NCI-H345 treated with DMSO at 0.1 percent for 48 hours (cell line): ENCODE measurements around the gene MDP1.
"Not testable (repeated sequence)": the region's sequence is repeated elsewhere in the genome, so short reads cannot be mapped to it uniquely, and the experiment has no call there.

Experiments
- DNase-seq: peaks from one replicate; lab custom pipeline; 2025; ENCODE audit not compliant: unreplicated experiment; lab: John Stamatoyannopoulos, UW

Gene MDP1

GRCh38 chr14:24232121-24232644 lies 16.3 kb upstream of the MDP1 start, which contains the start of gene NEDD8:
Gene NEDD8, minus strand, starts transcription at chr14:24232367. Its CDS starts 100 bp downstream, at chr14:24232267.
- DNase-seq = peak; percentile 93

GRCh38 chr14:24231263-24232120 lies 15.6 kb upstream of the MDP1 start:
- no peak for DNase-seq

- no peak for DNase-seq
Measured at GRCh38 chr14:24228902-24229301, 13.0 kb upstream of the MDP1 start.

GRCh38 chr14:24226473-24226872 lies 10.6 kb upstream of the MDP1 start:
- no peak for DNase-seq

GRCh38 chr14:24224618-24225071 lies 8.8 kb upstream of the MDP1 start:
- no peak for DNase-seq

- DNase-seq = not testable (repeated sequence)
Measured at GRCh38 chr14:24222987-24223386, 7.1 kb upstream of the MDP1 start.

GRCh38 chr14:24219521-24219920 lies 3.7 kb upstream of the MDP1 start:
- no peak for DNase-seq

- DNase-seq = no peak
Measured at GRCh38 chr14:24219080-24219479, 3.2 kb upstream of the MDP1 start.

- DNase-seq = not testable (repeated sequence)
Measured at GRCh38 chr14:24216876-24217275, 1.0 kb upstream of the MDP1 start.

GRCh38 chr14:24216345-24216699 lies 456 bp upstream of the MDP1 start:
- no peak for DNase-seq

- no peak for DNase-seq
Measured at GRCh38 chr14:24213866-24214662, 1.8 kb downstream of the MDP1 start.

GRCh38 chr14:24212924-24213865 lies 2.7 kb downstream of the MDP1 start, which contains the start of gene CHMP4A:
Gene CHMP4A, minus strand, starts transcription at chr14:24213488. Its CDS starts 49 bp downstream, at chr14:24213439.
- DNase-seq = peak; percentile 84

- no peak for DNase-seq
Measured at GRCh38 chr14:24211311-24211710, 4.6 kb downstream of the MDP1 start.

- no peak for DNase-seq
Measured at GRCh38 chr14:24207625-24208024, 8.2 kb downstream of the MDP1 start.

GRCh38 chr14:24207104-24207551 lies 8.7 kb downstream of the MDP1 start:
- no peak for DNase-seq

GRCh38 chr14:24206260-24207103 lies 9.4 kb downstream of the MDP1 start:
- no peak for DNase-seq

- DNase-seq = no peak
Measured at GRCh38 chr14:24204163-24205146, 11.4 kb downstream of the MDP1 start.

- DNase-seq = not testable (repeated sequence)
Measured at GRCh38 chr14:24203249-24203886, 12.5 kb downstream of the MDP1 start.
